M059J (cell line): ENCODE data around the gene CRYBG1. TPM values are rescaled to one million over a fixed set of nuclear protein-coding genes. Genes with fewer than 3 reads are reported as not detected.
A peak's percentile ranks its signal among the peaks of the same experiment; 100 is the strongest.
"Not testable (repeated sequence)": the region's sequence is repeated elsewhere in the genome, so short reads cannot be mapped to it uniquely, and the experiment has no call there.

Experiments
- DNase-seq: peaks from one replicate; pipeline ENCODE4 v3.0.0-alpha.2; 2012; ENCODE audit warnings: low read depth
- total RNA-seq: library from RNA; depleted of rRNA; stranded (reverse); fragments of >200 nt; shearing (Covaris generic); gene quantifications from 2 replicates; pipeline ENCODE4 v1.2.3, GENCODE V29; 2014; rRNA removed

The CRYBG1 gene
- total RNA-seq, 1 experiment from 2014 or later = 18.9 TPM

- not testable (repeated sequence) for DNase-seq
Measured at GRCh38 chr6:106588937-106589336, 228.4 kb downstream of the CRYBG1 start.

- DNase-seq = peak; percentile 96
Measured at GRCh38 chr6:106591111-106591825, 230.8 kb downstream of the CRYBG1 start.

- DNase-seq = no peak
Measured at GRCh38 chr6:106599440-106599839, 238.9 kb downstream of the CRYBG1 start.

GRCh38 chr6:106600329-106600728, 239.8 kb downstream of the CRYBG1 start:
- DNase-seq = no peak

- DNase-seq = peak; percentile 79
Measured at GRCh38 chr6:106608080-106608668, 247.7 kb downstream of the CRYBG1 start.

- peak; percentile 52 for DNase-seq
Measured at GRCh38 chr6:106609699-106610098, 249.2 kb downstream of the CRYBG1 start.

GRCh38 chr6:106611030-106611429, 250.5 kb downstream of the CRYBG1 start:
- no peak for DNase-seq

- no peak for DNase-seq
Measured at GRCh38 chr6:106612671-106613416, 252.3 kb downstream of the CRYBG1 start.

GRCh38 chr6:106613590-106613989, 253.1 kb downstream of the CRYBG1 start:
- no peak for DNase-seq

- DNase-seq = no peak
Measured at GRCh38 chr6:106614166-106614565, 253.6 kb downstream of the CRYBG1 start.

- DNase-seq = no peak
Measured at GRCh38 chr6:106614592-106615257, 254.2 kb downstream of the CRYBG1 start.

GRCh38 chr6:106617302-106617701, 256.8 kb downstream of the CRYBG1 start:
- DNase-seq = no peak

GRCh38 chr6:106617857-106618256, 257.3 kb downstream of the CRYBG1 start:
- no peak for DNase-seq

GRCh38 chr6:106618324-106618723, 257.8 kb downstream of the CRYBG1 start:
- no peak for DNase-seq

GRCh38 chr6:106619223-106619622, 258.7 kb downstream of the CRYBG1 start:
- no peak for DNase-seq

- peak; percentile 18 for DNase-seq
Measured at GRCh38 chr6:106620931-106621672, 260.6 kb downstream of the CRYBG1 start.

Other genes with a start within 250 kb of the CRYBG1 start
- gene ATG5, start 35.0 kb upstream of the CRYBG1 start, total RNA-seq = 79.6 and 110 TPM in 2 replicates